Stimulated activated CD4-positive, alpha-beta T cell treated with anti-CD3 and anti-CD28 coated beads, Interleukin-15, amount 100 ng/mL, for 48 hours (primary cell): ENCODE data around the gene PAX8.
"Not testable (repeated sequence)": the region's sequence is repeated elsewhere in the genome, so short reads cannot be mapped to it uniquely, and the experiment has no call there.

Experiments
- DNase-seq, 2 donors: peaks; one replicate each; pipeline ENCODE4 v3.0.0-alpha.2; 2020; ENCODE audit warnings: low read depth in 2 of 2

Gene PAX8

GRCh38 chr2:113288674-113289149 is 10.0 kb upstream of the PAX8 start:
- not testable (repeated sequence) for DNase-seq

DNA sequence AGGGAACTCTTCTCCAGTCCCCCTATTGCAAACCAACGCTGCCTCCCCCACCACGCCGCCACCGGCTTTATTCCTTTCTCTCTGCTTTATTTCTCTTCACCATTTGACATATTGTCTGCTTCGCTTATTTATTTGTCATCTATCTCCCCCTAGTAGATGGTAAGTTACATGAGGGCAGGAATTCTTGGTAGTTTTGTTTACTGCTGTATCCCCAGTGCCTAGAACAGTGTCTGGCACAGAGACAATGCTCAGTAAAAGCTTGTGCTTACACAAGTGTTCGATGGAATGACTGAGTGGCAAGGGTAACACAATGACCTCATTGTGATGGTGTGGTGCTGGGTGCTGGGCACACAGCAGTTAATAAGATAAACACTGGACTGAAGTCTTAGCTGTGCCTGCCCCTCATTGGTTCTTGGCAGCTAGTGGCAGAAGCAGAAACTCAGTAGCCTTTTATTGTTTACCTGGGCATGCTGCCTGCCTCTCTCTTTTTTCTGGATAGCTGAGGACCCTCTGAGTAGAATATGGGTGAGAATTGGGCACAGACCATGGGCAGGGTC is 9.5 kb upstream of the PAX8 start:
- not testable (repeated sequence) for DNase-seq

GRCh38 chr2:113285816-113286215 is 7.1 kb upstream of the PAX8 start:
- DNase-seq, result no peak

- not testable (repeated sequence) for DNase-seq
Measured at GRCh38 chr2:113284999-113285398, 6.3 kb upstream of the PAX8 start.

- no peak for DNase-seq
Measured at GRCh38 chr2:113284476-113284875, 5.8 kb upstream of the PAX8 start.

GRCh38 chr2:113283704-113284284 is 5.1 kb upstream of the PAX8 start:
- no peak for DNase-seq

DNA sequence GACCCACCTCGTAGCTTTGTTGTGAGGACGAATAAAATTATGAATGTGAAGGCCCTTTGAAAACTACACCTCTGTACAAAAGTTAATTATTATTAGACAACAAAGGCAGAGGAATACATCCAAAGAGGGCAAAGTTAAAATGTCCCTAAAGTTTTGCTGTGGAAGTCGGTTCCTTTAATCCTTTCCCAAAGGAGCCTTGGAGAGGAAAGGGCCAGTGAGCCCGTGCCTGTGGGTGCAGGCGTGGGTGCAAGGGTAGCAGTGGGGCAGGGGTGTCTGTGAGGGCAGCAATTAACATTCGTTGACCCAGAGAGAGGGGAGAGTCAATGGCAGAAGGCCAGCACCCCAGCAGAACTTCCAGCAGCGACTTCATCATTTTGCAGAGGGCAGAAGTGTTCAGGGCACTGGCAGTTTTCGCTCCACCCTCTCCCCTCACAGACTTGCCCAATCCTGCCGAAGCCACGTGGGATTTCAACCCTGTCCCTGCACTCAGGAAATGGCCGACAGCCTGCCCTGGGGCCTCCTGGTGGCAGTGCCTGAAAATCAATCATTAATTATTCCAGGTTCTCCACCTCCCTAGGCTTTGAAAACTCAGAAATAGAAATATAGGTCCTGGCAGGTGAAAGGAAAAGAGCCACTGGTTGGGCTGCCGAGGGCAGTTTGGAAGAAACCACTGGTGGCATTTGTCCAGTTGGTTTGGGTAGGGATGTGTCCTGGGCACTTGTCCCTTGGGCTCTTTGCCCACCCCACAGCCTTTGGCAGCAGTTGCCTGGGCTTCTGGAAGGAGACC is 4.2 kb upstream of the PAX8 start:
- no peak for DNase-seq

GRCh38 chr2:113281910-113282746 is 3.4 kb upstream of the PAX8 start:
- no peak for DNase-seq

- DNase-seq, result no peak
Measured at GRCh38 chr2:113278073-113278741, 514 bp downstream of the PAX8 start.

GRCh38 chr2:113277474-113278072 is 1.1 kb downstream of the PAX8 start:
- DNase-seq, result no peak

- no peak for DNase-seq
Measured at GRCh38 chr2:113276761-113277425, 1.8 kb downstream of the PAX8 start.

DNA sequence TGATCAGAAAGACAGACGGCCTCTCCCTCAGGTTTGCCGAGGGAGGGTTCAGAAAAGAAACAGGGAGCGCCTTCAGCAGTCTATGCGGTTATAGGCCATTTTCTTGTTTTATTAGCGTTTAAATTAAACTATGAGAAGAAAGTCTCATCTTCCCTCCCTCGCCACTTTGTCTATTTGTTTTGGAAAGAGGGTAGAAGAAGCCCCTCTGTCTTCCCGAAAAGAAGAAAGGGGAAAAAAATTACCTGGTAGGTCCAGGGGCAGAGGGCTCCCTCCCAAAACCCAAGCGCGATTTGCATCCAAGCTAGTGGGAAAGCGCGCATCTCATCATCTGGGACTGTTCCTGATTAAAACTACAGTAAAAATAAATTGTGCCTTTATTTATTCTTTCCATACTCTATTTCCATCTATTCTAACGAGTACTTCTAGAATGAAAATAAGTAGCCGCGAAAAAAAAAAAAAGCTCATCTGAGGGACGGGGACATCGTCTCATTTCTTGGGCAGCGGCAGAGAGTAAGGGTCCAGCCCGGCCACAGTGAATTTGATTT is 2.4 kb downstream of the PAX8 start:
- no peak for DNase-seq

GRCh38 chr2:113275556-113276215 is 3.0 kb downstream of the PAX8 start:
- no peak for DNase-seq

DNA sequence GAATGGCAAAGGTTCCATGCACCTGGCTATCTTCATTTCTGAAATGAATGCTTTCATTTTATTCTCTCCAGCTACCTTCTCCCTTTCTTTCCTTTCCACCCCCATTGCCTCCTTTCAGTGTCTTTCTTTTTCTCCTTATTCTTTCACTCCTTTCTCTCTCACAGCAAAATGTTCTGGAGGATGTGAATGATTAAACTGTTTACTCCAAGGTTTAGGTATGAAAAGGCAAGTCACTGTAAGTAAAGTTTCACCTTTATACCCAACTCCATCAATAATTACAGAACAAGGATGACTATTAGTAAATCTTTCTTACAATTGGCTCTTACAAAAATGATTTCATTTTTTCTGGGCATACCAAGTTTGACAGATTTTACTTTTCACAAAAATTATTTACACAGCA is 4.3 kb downstream of the PAX8 start:
- DNase-seq, result no peak

DNA sequence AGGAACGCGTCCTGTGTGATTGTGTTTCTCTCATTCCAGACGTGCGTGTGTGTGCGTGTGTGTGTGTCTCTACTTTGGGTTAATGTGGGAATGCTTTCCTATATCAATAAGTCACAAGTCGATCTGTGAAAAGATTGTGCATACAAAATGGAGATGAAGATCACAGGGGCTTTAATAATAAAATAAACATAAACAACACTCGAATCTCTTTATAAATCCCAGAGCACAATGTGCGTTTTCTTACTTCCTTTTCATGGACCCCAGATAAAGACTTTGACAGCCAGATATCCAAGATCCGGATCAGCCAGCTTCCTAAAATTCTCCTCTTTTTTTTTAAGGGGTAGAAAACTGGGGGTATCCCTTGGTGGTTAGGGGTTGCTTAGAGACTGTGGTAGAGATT is 4.7 kb downstream of the PAX8 start:
- no peak for DNase-seq

DNA sequence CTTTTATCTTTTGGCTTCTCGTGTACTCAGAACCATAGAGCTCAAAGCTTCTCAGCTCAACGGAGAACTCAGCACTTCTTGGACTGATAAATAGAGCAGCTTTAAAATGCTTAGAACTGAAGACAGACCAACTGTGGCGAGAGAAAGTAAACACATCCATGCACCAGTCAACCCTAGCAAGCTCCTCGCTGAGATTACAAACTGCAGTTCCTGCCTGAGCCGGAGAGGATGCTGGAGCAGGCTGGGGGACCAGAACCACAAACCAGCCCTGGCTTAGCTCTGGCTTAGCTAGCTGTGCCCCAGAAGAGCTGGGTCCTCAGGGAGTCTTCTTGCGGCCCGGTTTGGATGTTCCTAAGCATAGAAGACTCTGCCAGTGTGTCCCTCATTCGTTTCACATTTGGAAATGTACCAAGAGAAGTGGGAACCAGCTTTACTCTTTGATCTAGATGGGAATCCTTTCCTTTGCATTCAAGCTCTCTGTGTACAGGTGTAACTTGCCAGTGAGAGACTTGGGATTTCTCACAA is 5.6 kb downstream of the PAX8 start:
- DNase-seq, result no peak

DNA sequence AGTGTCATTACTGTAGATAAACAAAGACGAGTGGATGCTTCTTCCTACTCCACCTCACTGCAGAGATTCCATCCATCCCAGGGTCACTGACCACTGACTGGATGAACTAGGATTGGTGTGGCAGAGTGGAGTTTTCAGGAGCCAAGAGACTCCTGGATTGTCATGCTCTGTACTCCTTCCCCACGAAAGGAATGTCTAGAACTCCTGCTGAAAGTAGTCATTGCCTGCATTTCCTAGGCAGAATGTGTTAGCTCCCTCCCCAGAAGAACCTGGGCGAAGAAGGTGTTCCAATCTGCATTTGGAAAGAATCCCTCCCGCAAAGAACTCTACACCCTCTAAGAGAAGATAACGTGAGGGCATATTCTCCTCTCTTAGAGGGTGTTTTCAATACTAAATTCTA is 6.2 kb downstream of the PAX8 start:
- no peak for DNase-seq

GRCh38 chr2:113268621-113269360 is 9.9 kb downstream of the PAX8 start:
- DNase-seq, result no peak

- no peak for DNase-seq
Measured at GRCh38 chr2:113266431-113266830, 12.3 kb downstream of the PAX8 start.
